Activated CD4-positive, alpha-beta T cell treated with anti-CD3 and anti-CD28 coated beads, Interleukin-2, amount 50 U/mL, for 1 hour (primary cell): ENCODE results near the gene RAMACL.
"Not testable (repeated sequence)": the region's sequence is repeated elsewhere in the genome, so short reads cannot be mapped to it uniquely, and the experiment has no call there.

Experiments
- DNase-seq: peaks from one replicate; pipeline ENCODE4 v3.0.0-alpha.2; 2020

The RAMACL gene

GRCh38 chr6:166586424-166587156, at the start of gene RAMACL:
TSS of gene RAMACL (minus strand) at chr6:166586678. CDS start at chr6:166586477, 201 bp downstream.
- DNase-seq: peak; percentile 28

- DNase-seq: no peak
Measured at GRCh38 chr6:166635013-166635970, 48.8 kb upstream of the RAMACL start.

- DNase-seq: not testable (repeated sequence)
Measured at GRCh38 chr6:166634581-166634980, 48.1 kb upstream of the RAMACL start.

GRCh38 chr6:166633732-166634535, 47.5 kb upstream of the RAMACL start:
- DNase-seq: no peak

GRCh38 chr6:166632731-166633130, 46.3 kb upstream of the RAMACL start:
- no peak for DNase-seq

- no peak for DNase-seq
Measured at GRCh38 chr6:166630462-166630861, 44.0 kb upstream of the RAMACL start.

GRCh38 chr6:166629628-166630027, 43.1 kb upstream of the RAMACL start:
- no peak for DNase-seq

- peak; percentile 56 for DNase-seq
Measured at GRCh38 chr6:166627875-166628801, 41.7 kb upstream of the RAMACL start.

- DNase-seq: peak; percentile 100
Measured at GRCh38 chr6:166627033-166627874, 40.8 kb upstream of the RAMACL start, which contains the start of gene RPS6KA2. TSS of gene RPS6KA2 (minus strand) at chr6:166627251. CDS start at chr6:166627019, 232 bp downstream.

GRCh38 chr6:166626177-166627032, 39.9 kb upstream of the RAMACL start:
- DNase-seq: peak; percentile 23

GRCh38 chr6:166625356-166625755, 38.9 kb upstream of the RAMACL start:
- no peak for DNase-seq

GRCh38 chr6:166624275-166624674, 37.8 kb upstream of the RAMACL start:
- DNase-seq: no peak

- DNase-seq: no peak
Measured at GRCh38 chr6:166623318-166623717, 36.8 kb upstream of the RAMACL start.

GRCh38 chr6:166621114-166621540, 34.6 kb upstream of the RAMACL start:
- no peak for DNase-seq

GRCh38 chr6:166620478-166621113, 34.1 kb upstream of the RAMACL start:
- DNase-seq: no peak

GRCh38 chr6:166619912-166620311, 33.4 kb upstream of the RAMACL start:
- no peak for DNase-seq

- no peak for DNase-seq
Measured at GRCh38 chr6:166618866-166619761, 32.6 kb upstream of the RAMACL start.

- DNase-seq: no peak
Measured at GRCh38 chr6:166618251-166618650, 31.8 kb upstream of the RAMACL start.
